ENCODE data around the gene SERPINI1.

The SERPINI1 gene

DNA sequence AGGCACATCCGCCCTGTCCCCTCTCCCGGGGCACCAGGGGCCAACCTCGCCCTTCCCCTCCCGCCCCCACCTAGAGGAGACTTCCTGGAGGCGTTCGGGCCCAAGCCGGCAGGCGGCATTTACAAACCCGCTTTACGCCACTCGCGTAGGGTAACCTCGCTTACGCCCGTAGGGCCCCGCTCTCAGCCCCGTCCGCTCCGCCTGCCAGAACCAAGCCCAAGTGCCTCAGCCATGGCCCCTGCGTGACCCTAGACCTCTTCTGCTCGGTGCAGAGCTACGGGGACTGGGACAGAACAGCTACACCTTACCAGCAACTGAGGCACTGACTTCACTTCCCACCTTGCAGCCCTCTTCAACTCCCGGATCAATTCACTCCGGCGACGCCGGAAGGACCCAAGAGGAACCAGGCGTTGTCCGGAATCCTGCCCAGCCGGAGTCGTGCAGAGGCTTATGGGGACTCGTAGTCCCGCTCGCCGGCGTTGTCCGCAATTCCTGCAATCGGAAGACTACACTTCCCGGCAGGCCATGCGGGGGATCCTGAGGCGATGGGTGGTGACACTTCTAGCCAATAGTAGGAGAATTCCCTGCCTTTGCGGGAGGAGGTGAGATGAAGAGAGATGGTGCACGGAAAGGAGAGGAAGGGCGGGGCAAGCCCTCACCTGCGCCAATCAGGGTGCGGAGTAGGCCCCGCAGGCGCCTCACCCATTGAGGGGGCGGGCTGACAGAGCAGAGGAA, 856 bp upstream of the SERPINI1 start, which contains the start of gene PDCD10 (continued):
- no peak for TF ChIP-seq SNAI2 (CRISPR knock-in tag; IDR thresholded peaks at IDR 0.05)
- no peak for TF ChIP-seq ZFP3 (CRISPR knock-in tag; IDR thresholded peaks at IDR 0.05)

DNA sequence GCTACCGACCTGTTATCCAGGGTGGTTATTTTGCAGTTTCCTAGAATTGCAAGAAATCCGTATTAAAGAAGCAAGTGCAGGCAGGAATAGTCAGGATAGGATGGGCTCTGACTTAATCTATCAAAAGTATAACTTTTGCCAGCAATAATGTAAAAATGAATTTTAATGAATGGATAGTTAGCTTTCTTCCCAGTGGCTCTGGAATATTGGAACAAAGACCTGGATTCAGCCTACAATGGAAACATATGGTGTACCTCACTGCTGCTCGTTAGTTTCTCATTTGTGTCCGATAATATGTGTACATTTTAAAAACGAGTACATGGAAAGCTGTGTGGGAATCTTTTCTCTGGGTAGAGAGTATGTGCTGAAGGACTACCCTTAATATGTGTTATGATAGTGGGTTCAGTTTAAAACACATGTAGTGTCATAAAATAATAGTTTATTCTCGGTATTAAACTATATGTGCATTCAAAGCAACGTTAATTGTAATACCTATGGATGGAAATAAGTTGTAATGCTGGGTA, 805 bp downstream of the SERPINI1 start:
- no peak for ATAC-seq
- no peak for TF ChIP-seq PATZ1 (CRISPR knock-in tag; IDR thresholded peaks at IDR 0.05; ENCODE audit: borderline replicate concordance)
- no peak for TF ChIP-seq TSHZ2 (CRISPR knock-in tag; IDR thresholded peaks at IDR 0.05)
- no peak for TF ChIP-seq ESRRG (CRISPR knock-in tag; IDR thresholded peaks at IDR 0.05)
- TF ChIP-seq, protein P1, sequence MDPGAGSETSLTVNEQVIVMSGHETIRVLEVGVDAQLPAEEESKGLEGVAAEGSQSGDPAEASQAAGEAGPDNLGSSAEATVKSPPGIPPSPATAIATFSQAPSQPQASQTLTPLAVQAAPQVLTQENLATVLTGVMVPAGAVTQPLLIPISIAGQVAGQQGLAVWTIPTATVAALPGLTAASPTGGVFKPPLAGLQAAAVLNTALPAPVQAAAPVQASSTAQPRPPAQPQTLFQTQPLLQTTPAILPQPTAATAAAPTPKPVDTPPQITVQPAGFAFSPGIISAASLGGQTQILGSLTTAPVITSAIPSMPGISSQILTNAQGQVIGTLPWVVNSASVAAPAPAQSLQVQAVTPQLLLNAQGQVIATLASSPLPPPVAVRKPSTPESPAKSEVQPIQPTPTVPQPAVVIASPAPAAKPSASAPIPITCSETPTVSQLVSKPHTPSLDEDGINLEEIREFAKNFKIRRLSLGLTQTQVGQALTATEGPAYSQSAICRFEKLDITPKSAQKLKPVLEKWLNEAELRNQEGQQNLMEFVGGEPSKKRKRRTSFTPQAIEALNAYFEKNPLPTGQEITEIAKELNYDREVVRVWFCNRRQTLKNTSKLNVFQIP (CRISPR knock-in tag; IDR thresholded peaks at IDR 0.05; ENCODE audit: borderline replicate concordance, low read depth), result no peak
- TF ChIP-seq SNAI2 (CRISPR knock-in tag; IDR thresholded peaks at IDR 0.05), result no peak
- no peak for TF ChIP-seq ISL1 (CRISPR knock-in tag; IDR thresholded peaks at IDR 0.05)
- TF ChIP-seq TOX (CRISPR knock-in tag; IDR thresholded peaks at IDR 0.05; ENCODE audit: borderline replicate concordance), result no peak
- TF ChIP-seq BACH2 (CRISPR knock-in tag; IDR thresholded peaks at IDR 0.05; ENCODE audit: borderline replicate concordance), result no peak
- TF ChIP-seq ZC3H10 (CRISPR knock-in tag; IDR thresholded peaks at IDR 0.05), result no peak
- TF ChIP-seq ZFP3 (CRISPR knock-in tag; IDR thresholded peaks at IDR 0.05), result no peak
- no peak for TF ChIP-seq ZNF8 (CRISPR knock-in tag; IDR thresholded peaks at IDR 0.05)
- TF ChIP-seq CSRNP3 (CRISPR knock-in tag; IDR thresholded peaks at IDR 0.05), result no peak
- no peak for TF ChIP-seq CSDC2 (CRISPR knock-in tag; IDR thresholded peaks at IDR 0.05)
- no peak for TF ChIP-seq ZNF70 (CRISPR knock-in tag; IDR thresholded peaks at IDR 0.05)
- TF ChIP-seq OSR1 (CRISPR knock-in tag; IDR thresholded peaks at IDR 0.05), result no peak

GRCh38 chr3:167736997-167737396, 1.5 kb downstream of the SERPINI1 start:
- TF ChIP-seq SNAI2 (CRISPR knock-in tag; IDR thresholded peaks at IDR 0.05), result no peak
- TF ChIP-seq ARNTL (CRISPR knock-in tag; IDR thresholded peaks at IDR 0.05; ENCODE audit: borderline replicate concordance, low read depth), result no peak
- no peak for TF ChIP-seq ZNF70 (CRISPR knock-in tag; IDR thresholded peaks at IDR 0.05)
- no peak for TF ChIP-seq CSRNP3 (CRISPR knock-in tag; IDR thresholded peaks at IDR 0.05)
- no peak for TF ChIP-seq PPARA (CRISPR knock-in tag; IDR thresholded peaks at IDR 0.05; ENCODE audit: borderline replicate concordance)
- TF ChIP-seq ZFP30 (CRISPR knock-in tag; IDR thresholded peaks at IDR 0.05), result no peak
- TF ChIP-seq OSR1 (CRISPR knock-in tag; IDR thresholded peaks at IDR 0.05), result no peak
- TF ChIP-seq, protein P2, sequence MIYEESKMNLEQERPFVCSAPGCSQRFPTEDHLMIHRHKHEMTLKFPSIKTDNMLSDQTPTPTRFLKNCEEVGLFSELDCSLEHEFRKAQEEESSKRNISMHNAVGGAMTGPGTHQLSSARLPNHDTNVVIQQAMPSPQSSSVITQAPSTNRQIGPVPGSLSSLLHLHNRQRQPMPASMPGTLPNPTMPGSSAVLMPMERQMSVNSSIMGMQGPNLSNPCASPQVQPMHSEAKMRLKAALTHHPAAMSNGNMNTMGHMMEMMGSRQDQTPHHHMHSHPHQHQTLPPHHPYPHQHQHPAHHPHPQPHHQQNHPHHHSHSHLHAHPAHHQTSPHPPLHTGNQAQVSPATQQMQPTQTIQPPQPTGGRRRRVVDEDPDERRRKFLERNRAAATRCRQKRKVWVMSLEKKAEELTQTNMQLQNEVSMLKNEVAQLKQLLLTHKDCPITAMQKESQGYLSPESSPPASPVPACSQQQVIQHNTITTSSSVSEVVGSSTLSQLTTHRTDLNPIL (CRISPR knock-in tag; IDR thresholded peaks at IDR 0.05; ENCODE audit: low read depth), result no peak
- no peak for TF ChIP-seq GLIS3 (CRISPR knock-in tag; IDR thresholded peaks at IDR 0.05)
- TF ChIP-seq ISL1 (CRISPR knock-in tag; IDR thresholded peaks at IDR 0.05), result no peak
- no peak for ATAC-seq

All from SK-N-SH treated with all-trans-retinoic acid at 6 μM for 48 hours (cell line).